ENCODE data around the gene ANKRD52. TPM values are rescaled to one million over a fixed set of nuclear protein-coding genes. Genes with fewer than 3 reads are reported as not detected.

Gene ANKRD52
- total and polyA plus RNA-seq, 10 of the 15 experiments (the other 5 are each of a cell fraction or from before 2014, with no cell fraction given): 0.90 to 55.3 (median 16.1) TPM

DNA sequence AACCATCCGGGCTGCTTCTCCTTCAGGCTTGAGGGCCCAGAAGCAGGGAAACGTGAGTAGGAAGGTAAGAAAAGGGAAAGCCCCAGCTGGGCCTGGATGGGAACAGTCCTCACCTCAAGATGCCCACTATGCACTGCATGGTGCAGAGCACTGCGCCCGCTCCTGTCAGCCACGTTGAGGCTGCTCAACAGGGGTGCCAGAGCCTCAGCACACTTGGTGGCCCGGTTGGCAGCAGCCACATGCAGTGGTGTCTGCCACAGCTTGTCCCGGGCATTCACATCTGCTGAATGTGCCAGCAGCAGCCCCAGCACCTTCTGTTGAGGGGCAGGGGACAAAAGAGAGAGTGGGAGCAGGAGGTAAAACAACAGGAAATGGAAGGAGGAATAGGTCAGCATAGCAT, 2.5 kb downstream of the ANKRD52 start:
- 85% methylated on average over 7 of the region's 7 CpGs for WGBS (ENCODE audit: insufficient coverage, insufficient replicate concordance, low lambda C conversion rate, missing lambda C conversion rate)
- in situ Hi-C loops (cut with MboI) (no loop called here), intact Hi-C loops (cut with micrococcal nuclease; ENCODE audit: unreplicated experiment) (no loop called here)
- no peak for DNase-seq (ENCODE audit: low read depth, low spot score)
- ChIA-PET RAD21 (ENCODE audit: unreplicated experiment) (interaction anchor here (1.1 to 1.4 kb wide), 2 partner anchors 34 to 102 kb away, joined by 3 to 5 read pairs; partner anchors contain the start of gene RNF41), SMC1A (ENCODE audit: uncharacterized antibody, unreplicated experiment) (interaction anchor here (0.6 to 0.8 kb wide), 2 partner anchors 22 to 57 kb away, joined by 3 read pairs; no protein-coding TSS in a partner anchor), CTCF (interaction anchor here (0.5 to 3.5 kb wide), 6 partner anchors 9 to 205 kb away, joined by 3 to 25 read pairs (median 4); partner anchors contain the start of genes COQ10A and SMARCC2), POLR2A (interaction anchor here (0.6 kb wide), 1 partner anchor 119 kb away, joined by 3 read pairs; no protein-coding TSS in a partner anchor)
- Histone ChIP-seq H2AFZ (ENCODE audit: control insufficient read depth, low read depth, low read length) (no peak overlapping the region), H3K9me3 (replicated peaks; ENCODE audit: control insufficient read depth, insufficient read depth, low read length) (no peaks in the 10 kb centered on the region), H3K4me3 (no peak overlapping the region), H3K36me3 (ENCODE audit: control insufficient read depth in 2 of 2, insufficient read depth in 2 of 2, low read length in 1 of 2) (peaks cover 14 to 22% of the 10 kb centered on the region in 2 experiments), H3K27me3 (replicated peaks in 1 of 2; ENCODE audit: control insufficient read depth in 2 of 2, insufficient read depth in 2 of 2, low read length in 1 of 2) (no peaks in the 10 kb centered on the region), H4K20me1 (ENCODE audit: control insufficient read depth, insufficient read depth) (no peaks in the 10 kb centered on the region), H3K79me2 (ENCODE audit: control insufficient read depth, insufficient read depth, low read length) (peaks cover 11% of the 10 kb centered on the region), H3K27ac (ENCODE audit: control insufficient read depth, insufficient read depth) (no peak overlapping the region), H3K9ac (ENCODE audit: control insufficient read depth, insufficient read depth, low read length) (no peak overlapping the region), H3K4me1 (ENCODE audit: control insufficient read depth, insufficient read depth, low read length) (peaks cover 7% of the 10 kb centered on the region), H3K4me2 (ENCODE audit: control insufficient read depth, insufficient read depth) (no peak overlapping the region)
- TF ChIP-seq, protein P1, sequence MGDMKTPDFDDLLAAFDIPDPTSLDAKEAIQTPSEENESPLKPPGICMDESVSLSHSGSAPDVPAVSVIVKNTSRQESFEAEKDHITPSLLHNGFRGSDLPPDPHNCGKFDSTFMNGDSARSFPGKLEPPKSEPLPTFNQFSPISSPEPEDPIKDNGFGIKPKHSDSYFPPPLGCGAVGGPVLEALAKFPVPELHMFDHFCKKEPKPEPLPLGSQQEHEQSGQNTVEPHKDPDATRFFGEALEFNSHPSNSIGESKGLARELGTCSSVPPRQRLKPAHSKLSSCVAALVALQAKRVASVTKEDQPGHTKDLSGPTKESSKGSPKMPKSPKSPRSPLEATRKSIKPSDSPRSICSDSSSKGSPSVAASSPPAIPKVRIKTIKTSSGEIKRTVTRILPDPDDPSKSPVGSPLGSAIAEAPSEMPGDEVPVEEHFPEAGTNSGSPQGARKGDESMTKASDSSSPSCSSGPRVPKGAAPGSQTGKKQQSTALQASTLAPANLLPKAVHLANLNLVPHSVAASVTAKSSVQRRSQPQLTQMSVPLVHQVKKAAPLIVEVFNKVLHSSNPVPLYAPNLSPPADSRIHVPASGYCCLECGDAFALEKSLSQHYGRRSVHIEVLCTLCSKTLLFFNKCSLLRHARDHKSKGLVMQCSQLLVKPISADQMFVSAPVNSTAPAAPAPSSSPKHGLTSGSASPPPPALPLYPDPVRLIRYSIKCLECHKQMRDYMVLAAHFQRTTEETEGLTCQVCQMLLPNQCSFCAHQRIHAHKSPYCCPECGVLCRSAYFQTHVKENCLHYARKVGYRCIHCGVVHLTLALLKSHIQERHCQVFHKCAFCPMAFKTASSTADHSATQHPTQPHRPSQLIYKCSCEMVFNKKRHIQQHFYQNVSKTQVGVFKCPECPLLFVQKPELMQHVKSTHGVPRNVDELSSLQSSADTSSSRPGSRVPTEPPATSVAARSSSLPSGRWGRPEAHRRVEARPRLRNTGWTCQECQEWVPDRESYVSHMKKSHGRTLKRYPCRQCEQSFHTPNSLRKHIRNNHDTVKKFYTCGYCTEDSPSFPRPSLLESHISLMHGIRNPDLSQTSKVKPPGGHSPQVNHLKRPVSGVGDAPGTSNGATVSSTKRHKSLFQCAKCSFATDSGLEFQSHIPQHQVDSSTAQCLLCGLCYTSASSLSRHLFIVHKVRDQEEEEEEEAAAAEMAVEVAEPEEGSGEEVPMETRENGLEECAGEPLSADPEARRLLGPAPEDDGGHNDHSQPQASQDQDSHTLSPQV (IDR thresholded peaks at IDR 0.05): no peak
- TF ChIP-seq, protein P2, sequence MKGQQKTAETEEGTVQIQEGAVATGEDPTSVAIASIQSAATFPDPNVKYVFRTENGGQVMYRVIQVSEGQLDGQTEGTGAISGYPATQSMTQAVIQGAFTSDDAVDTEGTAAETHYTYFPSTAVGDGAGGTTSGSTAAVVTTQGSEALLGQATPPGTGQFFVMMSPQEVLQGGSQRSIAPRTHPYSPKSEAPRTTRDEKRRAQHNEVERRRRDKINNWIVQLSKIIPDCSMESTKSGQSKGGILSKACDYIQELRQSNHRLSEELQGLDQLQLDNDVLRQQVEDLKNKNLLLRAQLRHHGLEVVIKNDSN (IDR thresholded peaks at IDR 0.05; ENCODE audit: borderline replicate concordance, extremely low read length, insufficient read depth, low read depth, low read length): no peak
- no peak for TF ChIP-seq GABPA (IDR thresholded peaks at IDR 0.05; ENCODE audit: low read depth)
- TF ChIP-seq, protein P3, sequence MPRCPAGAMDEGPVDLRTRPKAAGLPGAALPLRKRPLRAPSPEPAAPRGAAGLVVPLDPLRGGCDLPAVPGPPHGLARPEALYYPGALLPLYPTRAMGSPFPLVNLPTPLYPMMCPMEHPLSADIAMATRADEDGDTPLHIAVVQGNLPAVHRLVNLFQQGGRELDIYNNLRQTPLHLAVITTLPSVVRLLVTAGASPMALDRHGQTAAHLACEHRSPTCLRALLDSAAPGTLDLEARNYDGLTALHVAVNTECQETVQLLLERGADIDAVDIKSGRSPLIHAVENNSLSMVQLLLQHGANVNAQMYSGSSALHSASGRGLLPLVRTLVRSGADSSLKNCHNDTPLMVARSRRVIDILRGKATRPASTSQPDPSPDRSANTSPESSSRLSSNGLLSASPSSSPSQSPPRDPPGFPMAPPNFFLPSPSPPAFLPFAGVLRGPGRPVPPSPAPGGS (IDR thresholded peaks at IDR 0.05; ENCODE audit: borderline replicate concordance, insufficient read depth, low read depth, low read length, poor library complexity, severe bottlenecking): no peak
- no peak for TF ChIP-seq CBX5 (IDR thresholded peaks at IDR 0.05; ENCODE audit: low read depth)
- BruUV-seq (replicated peaks): no TSS peak
- no peak for FAIRE-seq
- no peak for ATAC-seq

Measured in GM12878 (cell line).